CD4-positive, alpha-beta T cell treated with Interleukin-6 for 4 hours (primary cell): Measurements from ENCODE around the gene PLPP2.

Experiments used
- DNase-seq: peaks from one replicate; pipeline ENCODE4 v3.0.0-alpha.2; 2020; ENCODE audit warnings: mixed read lengths

Gene PLPP2

GRCh38 chr19:291006-291521, at the start of gene PLPP2:
Gene PLPP2, minus strand, starts transcription at chr19:291403. Its CDS starts 67 bp downstream, at chr19:291336.
- DNase-seq, result no peak

- no peak for DNase-seq
These were observed 49.6 kb upstream of the PLPP2 start for GRCh38 chr19:340620-341385.

GRCh38 chr19:339262-339887, 48.2 kb upstream of the PLPP2 start:
- no peak for DNase-seq

GRCh38 chr19:338421-338820, 47.2 kb upstream of the PLPP2 start:
- DNase-seq, result no peak

GRCh38 chr19:336067-336614, 44.9 kb upstream of the PLPP2 start:
- DNase-seq, result no peak

GRCh38 chr19:335486-336066, 44.4 kb upstream of the PLPP2 start:
- no peak for DNase-seq

GRCh38 chr19:335072-335471, 43.9 kb upstream of the PLPP2 start:
- DNase-seq, result no peak

- no peak for DNase-seq
These were observed 43.3 kb upstream of the PLPP2 start for GRCh38 chr19:334296-335071.

GRCh38 chr19:330503-330902, 39.3 kb upstream of the PLPP2 start:
- no peak for DNase-seq

- DNase-seq, result no peak
These were observed 38.7 kb upstream of the PLPP2 start for GRCh38 chr19:329876-330275.

GRCh38 chr19:328025-328505, 36.9 kb upstream of the PLPP2 start:
- DNase-seq, result no peak

- DNase-seq, result no peak
These were observed 36.3 kb upstream of the PLPP2 start for GRCh38 chr19:327291-328024.

GRCh38 chr19:326871-327270, 35.7 kb upstream of the PLPP2 start:
- DNase-seq, result no peak

- DNase-seq, result no peak
These were observed 34.8 kb upstream of the PLPP2 start for GRCh38 chr19:325937-326565.

- DNase-seq, result no peak
These were observed 34.2 kb upstream of the PLPP2 start for GRCh38 chr19:325173-325936.

GRCh38 chr19:324716-325115, 33.5 kb upstream of the PLPP2 start:
- DNase-seq, result no peak

- DNase-seq, result no peak
These were observed 31.4 kb upstream of the PLPP2 start for GRCh38 chr19:322616-323015.

GRCh38 chr19:318509-318774, 27.2 kb upstream of the PLPP2 start:
- DNase-seq, result no peak

GRCh38 chr19:317710-318508, 26.7 kb upstream of the PLPP2 start:
- no peak for DNase-seq

- DNase-seq, result no peak
These were observed 24.6 kb upstream of the PLPP2 start for GRCh38 chr19:315811-316210.
